PC-9 (cell line): Measurements from ENCODE around the gene TRAF6. TPM values are rescaled to one million over a fixed set of nuclear protein-coding genes. Genes with fewer than 3 reads are reported as not detected.

Source experiments
- BruUV-seq: library from RNA; stranded (reverse); fragments of 400-500 nt; replicated peaks from 2 replicates; lab custom pipeline; 2021; lab: Mats Ljungman, UMichigan
- CTCF ChIA-PET: fragments of 300-600 bp; sonication (Branson Sonifier 250); formaldehyde crosslinking; loops from one replicate; lab custom pipeline; 2022; ENCODE audit warnings: antibody characterized with exemption; lab: Charles Lee
- POLR2A ChIA-PET: fragments of 300-600 bp; sonication (Branson Sonifier 250); formaldehyde crosslinking; loops from one replicate; lab custom pipeline; 2022; ENCODE audit warnings: antibody characterized with exemption; ENCODE audit not compliant: unreplicated experiment; lab: Charles Lee
- DNase-seq, 2 experiments: peaks; one replicate each; pipeline versions ENCODE4 v3.0.0 to v3.0.0-alpha.2; 2015 to 2022; ENCODE audit warnings: mixed read lengths in 1 of 2
- H2AFZ ChIP-seq: fragments of 200-600 bp; sonication (generic); 2 replicates; pipeline ENCODE4 v1.8.1; 2017; ENCODE audit warnings: antibody characterized with exemption
- H3F3A ChIP-seq: fragments of 200-600 bp; sonication (generic); 2 replicates; pipeline ENCODE4 v1.8.1; 2017; ENCODE audit warnings: antibody characterized with exemption, mild to moderate bottlenecking, low read depth; ENCODE audit not compliant: insufficient read depth
- H3K27ac ChIP-seq: fragments of 200-600 bp; sonication (generic); 2 replicates; pipeline ENCODE4 v1.6.1; 2016; ENCODE audit warnings: mixed run types
- H3K27me3 ChIP-seq: fragments of 200-600 bp; sonication (generic); 2 replicates; pipeline ENCODE4 v1.6.1; 2016; ENCODE audit warnings: low read depth, mixed run types; ENCODE audit not compliant: insufficient read depth
- H3K36me3 ChIP-seq: fragments of 200-600 bp; sonication (generic); 2 replicates; pipeline ENCODE4 v1.6.1; 2016; ENCODE audit warnings: low read depth, mixed run types
- H3K4me1 ChIP-seq: fragments of 200-600 bp; sonication (generic); replicated peaks from 2 replicates; pipeline ENCODE4 v1.6.1; 2016; ENCODE audit warnings: mixed run types; ENCODE audit not compliant: insufficient read depth
- H3K4me2 ChIP-seq: fragments of 200-600 bp; sonication (generic); 2 replicates; pipeline ENCODE4 v1.6.1; 2017; ENCODE audit warnings: mixed run types
- H3K4me3 ChIP-seq: fragments of 200-600 bp; sonication (generic); 2 replicates; pipeline ENCODE4 v1.6.1; 2016; ENCODE audit warnings: mixed run types
- H3K79me2 ChIP-seq: fragments of 200-600 bp; sonication (generic); 2 replicates; pipeline ENCODE4 v1.6.1; 2017; ENCODE audit warnings: low read depth, mixed run types
- H3K9me2 ChIP-seq: fragments of 200-600 bp; sonication (generic); 2 replicates; pipeline ENCODE4 v1.8.1; 2017; ENCODE audit warnings: mild to moderate bottlenecking; ENCODE audit not compliant: insufficient read depth
- H3K9me3 ChIP-seq: fragments of 200-600 bp; sonication (generic); 2 replicates; pipeline ENCODE4 v1.8.1; 2016; ENCODE audit warnings: low read depth; ENCODE audit not compliant: insufficient read depth
- H4K20me1 ChIP-seq: fragments of 200-600 bp; sonication (generic); 2 replicates; pipeline ENCODE4 v1.8.1; 2017; ENCODE audit not compliant: insufficient read depth
- CTCF ChIP-seq: fragments of 200-600 bp; sonication (generic); conservative IDR thresholded peaks from 2 replicates; pipeline ENCODE4 v1.6.1; 2017; ENCODE audit warnings: mixed run types, antibody characterized with exemption, mild to moderate bottlenecking, moderate library complexity
- EZH2 ChIP-seq: fragments of 200-600 bp; sonication (generic); IDR thresholded peaks from 2 replicates; pipeline ENCODE4 v1.8.0; 2017; ENCODE audit warnings: antibody characterized with exemption, low read depth
- intact Hi-C: fragments of 100-400 bp; cut with micrococcal nuclease; formaldehyde crosslinking; loops from one replicate; pipeline ENCODE4 v1.10.0; 2022; ENCODE audit not compliant: unreplicated experiment
- total RNA-seq: library from RNA; stranded (reverse); gene quantifications from 2 replicates; pipeline ENCODE4 v1.2.3, GENCODE V29; 2021

The TRAF6 gene
- total RNA-seq, 1 experiment from 2014 or later = 9.2 TPM

GRCh38 chr11:36499315-36499714 is 10.8 kb downstream of the TRAF6 start:
- Histone ChIP-seq H3K36me3 (peaks cover 30% of the 10 kb centered on the region), H3F3A (peaks cover 5% of the 10 kb centered on the region; the same call in 1 of the 2 replicates), H4K20me1 (peaks cover 6% of the 10 kb centered on the region; the same call in 1 of the 2 replicates), H3K4me3 (no peak overlapping the region), H3K79me2 (peaks cover 8% of the 10 kb centered on the region; the same call in 1 of the 2 replicates), H3K4me2 (no peak overlapping the region), H3K27me3 (no peaks in the 10 kb centered on the region), H3K9me2 (no peaks in the 10 kb centered on the region), H3K9me3 (no peaks in the 10 kb centered on the region), H2AFZ (no peak overlapping the region), H3K4me1 (no peaks in the 10 kb centered on the region), H3K27ac (no peak overlapping the region)
- no TSS peak for BruUV-seq
- POLR2A ChIA-PET = interaction anchor here (0.7 kb wide), 2 partner anchors 245 to 257 kb away, joined by 4 to 9 read pairs; no protein-coding TSS in a partner anchor
- DNase-seq = no peak
- TF ChIP-seq EZH2 (no peak), CTCF (no peak)
- CTCF ChIA-PET = no interaction called here
- intact Hi-C loops = loop anchor here (10.0 kb wide), 2 partner anchors 445 to 1575 kb away; no protein-coding TSS in a partner anchor

GRCh38 chr11:36498721-36499120 is 11.4 kb downstream of the TRAF6 start:
- H2AFZ ChIP-seq = no peak overlapping the region
- no peaks in the 10 kb centered on the region for H3K27me3 ChIP-seq
- peaks cover 3% of the 10 kb centered on the region; the same call in 1 of the 2 replicates for H4K20me1 ChIP-seq
- CTCF ChIA-PET = no interaction called here
- H3F3A ChIP-seq = peaks cover 11% of the 10 kb centered on the region; the same call in 1 of the 2 replicates
- no peak overlapping the region for H3K4me2 ChIP-seq
- H3K36me3 ChIP-seq = peaks cover 30% of the 10 kb centered on the region
- POLR2A ChIA-PET = interaction anchor here (0.7 kb wide), 1 partner anchor 257 kb away, joined by 4 read pairs; no protein-coding TSS in a partner anchor
- no peak overlapping the region for H3K4me3 ChIP-seq
- TF ChIP-seq CTCF (no peak), EZH2 (no peak)
- DNase-seq = no peak
- no peak overlapping the region for H3K27ac ChIP-seq
- intact Hi-C loops = loop anchor here (10.0 kb wide), 2 partner anchors 444 to 1574 kb away; no protein-coding TSS in a partner anchor
- H3K9me2 ChIP-seq = no peaks in the 10 kb centered on the region
- H3K9me3 ChIP-seq = no peaks in the 10 kb centered on the region
- H3K4me1 ChIP-seq = no peaks in the 10 kb centered on the region
- H3K79me2 ChIP-seq = peaks cover 5% of the 10 kb centered on the region; the same call in 1 of the 2 replicates
- no TSS peak for BruUV-seq

- H3F3A ChIP-seq = peaks cover 14% of the 10 kb centered on the region
- no TSS peak for BruUV-seq
- no peak for DNase-seq
- intact Hi-C loops = loop anchor here (5.0 to 10.0 kb wide), 3 partner anchors 439 to 1569 kb away; partner anchors contain the start of gene FJX1
- H3K27me3 ChIP-seq = no peaks in the 10 kb centered on the region
- H3K36me3 ChIP-seq = peaks cover 36% of the 10 kb centered on the region
- CTCF ChIA-PET = interaction anchor here (0.5 to 1.9 kb wide), 9 partner anchors 14 to 1202 kb away, joined by 3 to 25 read pairs (median 6); no protein-coding TSS in a partner anchor
- H3K4me3 ChIP-seq = no peak overlapping the region
- TF ChIP-seq CTCF (no peak), EZH2 (no peak)
- POLR2A ChIA-PET = interaction anchor here (0.6 to 0.7 kb wide), 4 partner anchors 14 to 1203 kb away, joined by 5 to 22 read pairs (median 6); no protein-coding TSS in a partner anchor
- H4K20me1 ChIP-seq = no peaks in the 10 kb centered on the region
- H2AFZ ChIP-seq = no peak overlapping the region
- H3K9me3 ChIP-seq = no peaks in the 10 kb centered on the region
- no peaks in the 10 kb centered on the region for H3K4me1 ChIP-seq
- H3K4me2 ChIP-seq = no peak overlapping the region
- H3K9me2 ChIP-seq = no peaks in the 10 kb centered on the region
- no peak overlapping the region for H3K27ac ChIP-seq
- no peaks in the 10 kb centered on the region; the same call in 1 of the 2 replicates for H3K79me2 ChIP-seq
These were observed 16.7 kb downstream of the TRAF6 start for GRCh38 chr11:36493332-36493731.
